HepG2 (cell line): ENCODE results near the gene NOTUM. TPM values are rescaled to one million over a fixed set of nuclear protein-coding genes. Genes with fewer than 3 reads are reported as not detected.

Experiments used
- ARNT ChIP-seq: fragments of 450-650 bp; IDR thresholded peaks from 2 replicates; pipeline ENCODE4 v1.6.1; 2017
- CBX1 ChIP-seq: IDR thresholded peaks from one replicate; pipeline ENCODE4 v1.6.1; 2016; ENCODE audit warnings: antibody characterized with exemption, low read depth
- CREB1 ChIP-seq, 2 experiments: fragments of 450-650 bp in 1 of 2; IDR thresholded peaks; 2 replicates each; pipeline ENCODE4 v1.6.1; 2016 to 2017; ENCODE audit warnings: control low read depth in 1 of 2, mild to moderate bottlenecking in 1 of 2, missing compliant biosample characterization in 1 of 2, missing genetic modification characterization in 1 of 2
- DR1 ChIP-seq: sonication (generic); formaldehyde crosslinking; IDR thresholded peaks from 2 replicates; pipeline ENCODE4 v1.8.0; 2021; ENCODE audit warnings: mild to moderate bottlenecking, missing genetic modification reagents, inconsistent platforms
- FLYWCH1 ChIP-seq: sonication (generic); formaldehyde crosslinking; IDR thresholded peaks from 2 replicates; pipeline ENCODE4 v1.8.1; 2023; ENCODE audit warnings: mild to moderate bottlenecking, missing genetic modification reagents
- FOXA1 ChIP-seq, 2 experiments: fragments of 450-650 bp in 1 of 2; sonication (generic) in 1 of 2; formaldehyde crosslinking in 1 of 2; IDR thresholded peaks; 2 replicates each; pipeline versions ENCODE4 v1.4.0 to v1.6.1; 2016 to 2020; ENCODE audit warnings: missing genetic modification reagents in 1 of 2
- IRF2 ChIP-seq: IDR thresholded peaks from 2 replicates; pipeline ENCODE4 v1.6.1; 2018; ENCODE audit warnings: missing genetic modification reagents, missing compliant biosample characterization
- MZF1 ChIP-seq: sonication (generic); formaldehyde crosslinking; IDR thresholded peaks from 2 replicates; pipeline ENCODE4 v1.8.1; 2023; ENCODE audit warnings: mild to moderate bottlenecking, missing genetic modification reagents, borderline replicate concordance
- NFE2 ChIP-seq: sonication (generic); formaldehyde crosslinking; IDR thresholded peaks from 2 replicates; pipeline ENCODE4 v1.4.0; 2020; ENCODE audit warnings: missing genetic modification reagents
- PHF8 ChIP-seq: sonication (generic); formaldehyde crosslinking; IDR thresholded peaks from 2 replicates; pipeline ENCODE4 v1.5.0; 2020; ENCODE audit warnings: missing genetic modification reagents
- STAT6 ChIP-seq: sonication (generic); formaldehyde crosslinking; IDR thresholded peaks from 2 replicates; pipeline ENCODE4 v1.4.0; 2020; ENCODE audit warnings: missing genetic modification reagents, mild to moderate bottlenecking, borderline replicate concordance
- TMF1 ChIP-seq: sonication (generic); formaldehyde crosslinking; IDR thresholded peaks from 2 replicates; pipeline ENCODE4 v1.8.1; 2022; ENCODE audit warnings: low read depth, missing genetic modification reagents
- ZIK1 ChIP-seq: sonication (generic); formaldehyde crosslinking; IDR thresholded peaks from 2 replicates; pipeline ENCODE4 v1.5.0; 2020; ENCODE audit warnings: mild to moderate bottlenecking, low read depth, missing genetic modification reagents, borderline replicate concordance
- ZNF567 ChIP-seq: sonication (generic); formaldehyde crosslinking; IDR thresholded peaks from 2 replicates; pipeline ENCODE4 v1.8.1; 2023; ENCODE audit warnings: mild to moderate bottlenecking, missing genetic modification reagents, borderline replicate concordance
- ZNF570 ChIP-seq: sonication (generic); formaldehyde crosslinking; IDR thresholded peaks from 2 replicates; pipeline ENCODE4 v1.4.0; 2020; ENCODE audit warnings: mild to moderate bottlenecking, missing genetic modification reagents, borderline replicate concordance
- ZNF597 ChIP-seq: sonication (generic); formaldehyde crosslinking; IDR thresholded peaks from 2 replicates; pipeline ENCODE4 v1.5.0; 2020; ENCODE audit warnings: missing genetic modification reagents
- ZNF672 ChIP-seq: sonication (generic); formaldehyde crosslinking; IDR thresholded peaks from 2 replicates; pipeline ENCODE4 v1.8.1; 2022; ENCODE audit warnings: missing genetic modification reagents
- ZNF780A ChIP-seq: sonication (generic); formaldehyde crosslinking; IDR thresholded peaks from 2 replicates; pipeline ENCODE4 v1.8.0; 2022; ENCODE audit warnings: mild to moderate bottlenecking, missing genetic modification reagents, moderate library complexity
- polyA plus RNA-seq, 8 experiments: library from polyadenylated mRNA; depleted of rRNA in 3 of 8; stranded (reverse) in 7 of 8; unstranded in 1 of 8; fragments of >200 nt; fragmentation: Illumina TruSeq in 4 of 8; extraction: Trizol in 4 of 8; gene quantifications; 2 replicates each; pipeline versions ENCODE4 v1.2.1 to v1.2.3, GENCODE V29; 2011 to 2016; ENCODE audit warnings: low read depth in 4 of 8, missing spikeins in 1 of 8, mixed read lengths in 1 of 8; ENCODE audit not compliant: insufficient read depth in 1 of 8
- total RNA-seq, 5 experiments: library from RNA; depleted of rRNA; stranded (reverse); fragments of >200 nt; fragmentation: Illumina TruSeq; extraction: Trizol; gene quantifications; 2 replicates each; pipeline ENCODE4 v1.2.3, GENCODE V29; 2016; ENCODE audit warnings: low read depth in 1 of 5
- TF ChIP-seq, protein P1 (sequence below): sonication (generic); formaldehyde crosslinking; IDR thresholded peaks from 2 replicates; pipeline ENCODE4 v1.4.0; 2020; ENCODE audit warnings: mild to moderate bottlenecking, missing genetic modification reagents
- TF ChIP-seq, protein P2 (sequence below): sonication (generic); formaldehyde crosslinking; IDR thresholded peaks from 2 replicates; pipeline ENCODE4 v1.5.0; 2020; ENCODE audit warnings: missing genetic modification reagents

NOTUM gene
- total and polyA plus RNA-seq, 2 of the 13 experiments (the other 11 are each of a cell fraction or from before 2014, with no cell fraction given) = 150 to 160 TPM

GRCh38 chr17:81999587-81999975, 38.6 kb upstream of the NOTUM start (continued):
- no peak for TF ChIP-seq ZNF597
- TF ChIP-seq ARNT = no peak
- no peak for TF ChIP-seq ZNF780A (CRISPR knock-in tag)
- TF ChIP-seq NFE2 (CRISPR knock-in tag) = no peak
- TF ChIP-seq IRF2 = no peak
- no peak for TF ChIP-seq FLYWCH1
- no peak for TF ChIP-seq ZIK1
- no peak for TF ChIP-seq PHF8 (CRISPR knock-in tag)
- TF ChIP-seq, protein P1, sequence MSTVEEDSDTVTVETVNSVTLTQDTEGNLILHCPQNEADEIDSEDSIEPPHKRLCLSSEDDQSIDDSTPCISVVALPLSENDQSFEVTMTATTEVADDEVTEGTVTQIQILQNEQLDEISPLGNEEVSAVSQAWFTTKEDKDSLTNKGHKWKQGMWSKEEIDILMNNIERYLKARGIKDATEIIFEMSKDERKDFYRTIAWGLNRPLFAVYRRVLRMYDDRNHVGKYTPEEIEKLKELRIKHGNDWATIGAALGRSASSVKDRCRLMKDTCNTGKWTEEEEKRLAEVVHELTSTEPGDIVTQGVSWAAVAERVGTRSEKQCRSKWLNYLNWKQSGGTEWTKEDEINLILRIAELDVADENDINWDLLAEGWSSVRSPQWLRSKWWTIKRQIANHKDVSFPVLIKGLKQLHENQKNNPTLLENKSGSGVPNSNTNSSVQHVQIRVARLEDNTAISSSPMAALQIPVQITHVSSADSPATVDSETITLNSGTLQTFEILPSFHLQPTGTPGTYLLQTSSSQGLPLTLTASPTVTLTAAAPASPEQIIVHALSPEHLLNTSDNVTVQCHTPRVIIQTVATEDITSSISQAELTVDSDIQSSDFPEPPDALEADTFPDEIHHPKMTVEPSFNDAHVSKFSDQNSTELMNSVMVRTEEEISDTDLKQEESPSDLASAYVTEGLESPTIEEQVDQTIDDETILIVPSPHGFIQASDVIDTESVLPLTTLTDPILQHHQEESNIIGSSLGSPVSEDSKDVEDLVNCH (CRISPR knock-in tag) = no peak
- no peak for TF ChIP-seq ZNF567 (CRISPR knock-in tag)
- TF ChIP-seq, protein P2, sequence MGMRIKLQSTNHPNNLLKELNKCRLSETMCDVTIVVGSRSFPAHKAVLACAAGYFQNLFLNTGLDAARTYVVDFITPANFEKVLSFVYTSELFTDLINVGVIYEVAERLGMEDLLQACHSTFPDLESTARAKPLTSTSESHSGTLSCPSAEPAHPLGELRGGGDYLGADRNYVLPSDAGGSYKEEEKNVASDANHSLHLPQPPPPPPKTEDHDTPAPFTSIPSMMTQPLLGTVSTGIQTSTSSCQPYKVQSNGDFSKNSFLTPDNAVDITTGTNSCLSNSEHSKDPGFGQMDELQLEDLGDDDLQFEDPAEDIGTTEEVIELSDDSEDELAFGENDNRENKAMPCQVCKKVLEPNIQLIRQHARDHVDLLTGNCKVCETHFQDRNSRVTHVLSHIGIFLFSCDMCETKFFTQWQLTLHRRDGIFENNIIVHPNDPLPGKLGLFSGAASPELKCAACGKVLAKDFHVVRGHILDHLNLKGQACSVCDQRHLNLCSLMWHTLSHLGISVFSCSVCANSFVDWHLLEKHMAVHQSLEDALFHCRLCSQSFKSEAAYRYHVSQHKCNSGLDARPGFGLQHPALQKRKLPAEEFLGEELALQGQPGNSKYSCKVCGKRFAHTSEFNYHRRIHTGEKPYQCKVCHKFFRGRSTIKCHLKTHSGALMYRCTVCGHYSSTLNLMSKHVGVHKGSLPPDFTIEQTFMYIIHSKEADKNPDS (CRISPR knock-in tag) = no peak
- TF ChIP-seq DR1 (CRISPR knock-in tag) = peak; percentile 71
- peak; percentile 9 for TF ChIP-seq CBX1
- 0 out of 2 replicates have a peak, but pooled peaks have one; percentile 17 for TF ChIP-seq TMF1
- TF ChIP-seq ZNF570 (CRISPR knock-in tag) = no peak
- no peak for TF ChIP-seq STAT6 (CRISPR knock-in tag)
- TF ChIP-seq ZNF672 (CRISPR knock-in tag) = no peak; the same call in 1 of the 2 replicates
- TF ChIP-seq MZF1 (CRISPR knock-in tag) = no peak
- no peak for TF ChIP-seq CREB1 (IDR thresholded peaks at IDR 0.05)
- TF ChIP-seq CREB1 (CRISPR knock-in tag; IDR thresholded peaks at IDR 0.05) = no peak
- TF ChIP-seq FOXA1 (IDR thresholded peaks at IDR 0.05) = no peak
- no peak for TF ChIP-seq FOXA1 (CRISPR knock-in tag; IDR thresholded peaks at IDR 0.05)
